WERI-Rb-1 (cell line): Measurements from ENCODE around the gene FAM241B.

ENCODE experiments used
- DNase-seq: peaks from one replicate; pipeline ENCODE4 v3.0.0-alpha.2; 2020
- H3K27ac ChIP-seq: fragments of 250-450 bp; sonication (Bioruptor Pico); 2 replicates; pipeline ENCODE4 v1.5.1; 2020; ENCODE audit warnings: mild to moderate bottlenecking, moderate library complexity
- H3K27me3 ChIP-seq: fragments of 250-450 bp; sonication (Bioruptor Pico); 2 replicates; pipeline ENCODE4 v1.5.1; 2021; ENCODE audit warnings: mild to moderate bottlenecking, low read depth, moderate library complexity; ENCODE audit not compliant: insufficient read depth, severe bottlenecking
- H3K36me3 ChIP-seq: fragments of 250-450 bp; sonication (Bioruptor Pico); 2 replicates; pipeline ENCODE4 v1.5.1; 2020; ENCODE audit warnings: mild to moderate bottlenecking, moderate library complexity
- H3K4me3 ChIP-seq: 2 replicates; pipeline ENCODE4 v1.5.1; 2011; ENCODE audit warnings: low read depth, mild to moderate bottlenecking, control low read depth, low read length
- H3K9me3 ChIP-seq: fragments of 250-450 bp; sonication (Bioruptor Pico); 2 replicates; pipeline ENCODE4 v1.5.1; 2021; ENCODE audit warnings: mild to moderate bottlenecking, moderate library complexity; ENCODE audit not compliant: severe bottlenecking
- TF ChIP-seq, protein P1 (sequence below): IDR thresholded peaks from 2 replicates; pipeline ENCODE4 v1.5.1; 2011; ENCODE audit warnings: low read depth, mild to moderate bottlenecking, control low read depth, inconsistent platforms, low read length

The FAM241B gene

DNA sequence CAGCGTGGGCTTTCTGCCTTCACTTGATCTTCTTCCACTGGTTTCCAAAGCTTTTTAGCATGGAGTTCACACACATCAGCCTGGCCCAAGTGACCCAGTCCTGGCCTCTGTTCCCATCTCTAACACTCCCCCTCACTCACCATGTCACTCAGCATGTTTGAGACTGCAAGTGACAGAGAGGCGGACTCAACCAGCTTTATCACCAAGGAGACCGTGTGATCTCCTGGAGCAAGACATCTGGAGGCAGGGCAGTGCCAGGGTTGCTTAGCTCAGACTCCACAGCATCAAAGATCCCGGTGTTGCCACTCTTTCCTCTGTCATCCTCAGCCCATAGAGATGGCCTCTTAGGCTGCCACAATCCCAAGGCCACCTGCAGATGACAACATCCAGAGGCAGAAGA is 39.4 kb downstream of the FAM241B start:
- Histone ChIP-seq H3K27me3 (no peaks in the 10 kb centered on the region), H3K4me3 (no peak overlapping the region), H3K27ac (no peak overlapping the region), H3K9me3 (no peaks in the 10 kb centered on the region), H3K36me3 (no peaks in the 10 kb centered on the region)
- TF ChIP-seq, protein P1, sequence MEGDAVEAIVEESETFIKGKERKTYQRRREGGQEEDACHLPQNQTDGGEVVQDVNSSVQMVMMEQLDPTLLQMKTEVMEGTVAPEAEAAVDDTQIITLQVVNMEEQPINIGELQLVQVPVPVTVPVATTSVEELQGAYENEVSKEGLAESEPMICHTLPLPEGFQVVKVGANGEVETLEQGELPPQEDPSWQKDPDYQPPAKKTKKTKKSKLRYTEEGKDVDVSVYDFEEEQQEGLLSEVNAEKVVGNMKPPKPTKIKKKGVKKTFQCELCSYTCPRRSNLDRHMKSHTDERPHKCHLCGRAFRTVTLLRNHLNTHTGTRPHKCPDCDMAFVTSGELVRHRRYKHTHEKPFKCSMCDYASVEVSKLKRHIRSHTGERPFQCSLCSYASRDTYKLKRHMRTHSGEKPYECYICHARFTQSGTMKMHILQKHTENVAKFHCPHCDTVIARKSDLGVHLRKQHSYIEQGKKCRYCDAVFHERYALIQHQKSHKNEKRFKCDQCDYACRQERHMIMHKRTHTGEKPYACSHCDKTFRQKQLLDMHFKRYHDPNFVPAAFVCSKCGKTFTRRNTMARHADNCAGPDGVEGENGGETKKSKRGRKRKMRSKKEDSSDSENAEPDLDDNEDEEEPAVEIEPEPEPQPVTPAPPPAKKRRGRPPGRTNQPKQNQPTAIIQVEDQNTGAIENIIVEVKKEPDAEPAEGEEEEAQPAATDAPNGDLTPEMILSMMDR, result no peak
- peak; percentile 65 for DNase-seq

GRCh38 chr10:69673521-69673920 is 43.5 kb downstream of the FAM241B start:
- H3K36me3 ChIP-seq, result no peaks in the 10 kb centered on the region
- H3K4me3 ChIP-seq, result no peak overlapping the region
- H3K27me3 ChIP-seq, result no peaks in the 10 kb centered on the region
- TF ChIP-seq, protein P1, result no peak
- H3K9me3 ChIP-seq, result no peaks in the 10 kb centered on the region
- H3K27ac ChIP-seq, result no peak overlapping the region; the same call in 1 of the 2 replicates
- peak; percentile 26 for DNase-seq

- Histone ChIP-seq H3K9me3 (no peaks in the 10 kb centered on the region), H3K36me3 (no peaks in the 10 kb centered on the region), H3K27ac (no peak overlapping the region), H3K27me3 (no peaks in the 10 kb centered on the region), H3K4me3 (no peak overlapping the region)
- TF ChIP-seq, protein P1, result no peak
- no peak for DNase-seq
These were observed 44.7 kb downstream of the FAM241B start for GRCh38 chr10:69674786-69675185.

DNA sequence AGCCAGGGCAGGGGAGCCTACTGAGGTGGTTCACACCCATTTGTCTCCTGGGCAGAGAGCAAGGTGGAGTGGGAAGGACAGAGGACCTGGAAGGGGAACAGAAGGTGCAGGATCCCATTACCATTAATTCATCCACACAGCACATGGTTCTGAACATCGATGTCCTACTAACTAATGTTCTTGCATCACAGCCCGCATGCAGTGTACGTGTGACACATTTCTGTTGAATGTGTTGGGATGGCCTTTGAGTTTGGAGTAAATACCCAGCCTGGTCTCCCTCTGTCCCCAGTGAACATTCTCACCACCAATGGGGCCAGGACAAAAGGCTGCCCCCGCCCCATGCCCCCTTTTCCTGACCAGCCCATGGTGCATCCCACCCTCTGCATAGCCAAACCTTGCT is 46.3 kb downstream of the FAM241B start:
- Histone ChIP-seq H3K27ac (no peak overlapping the region), H3K4me3 (no peak overlapping the region), H3K9me3 (no peaks in the 10 kb centered on the region), H3K27me3 (no peaks in the 10 kb centered on the region), H3K36me3 (no peaks in the 10 kb centered on the region)
- TF ChIP-seq, protein P1, result no peak
- DNase-seq, result no peak

DNA sequence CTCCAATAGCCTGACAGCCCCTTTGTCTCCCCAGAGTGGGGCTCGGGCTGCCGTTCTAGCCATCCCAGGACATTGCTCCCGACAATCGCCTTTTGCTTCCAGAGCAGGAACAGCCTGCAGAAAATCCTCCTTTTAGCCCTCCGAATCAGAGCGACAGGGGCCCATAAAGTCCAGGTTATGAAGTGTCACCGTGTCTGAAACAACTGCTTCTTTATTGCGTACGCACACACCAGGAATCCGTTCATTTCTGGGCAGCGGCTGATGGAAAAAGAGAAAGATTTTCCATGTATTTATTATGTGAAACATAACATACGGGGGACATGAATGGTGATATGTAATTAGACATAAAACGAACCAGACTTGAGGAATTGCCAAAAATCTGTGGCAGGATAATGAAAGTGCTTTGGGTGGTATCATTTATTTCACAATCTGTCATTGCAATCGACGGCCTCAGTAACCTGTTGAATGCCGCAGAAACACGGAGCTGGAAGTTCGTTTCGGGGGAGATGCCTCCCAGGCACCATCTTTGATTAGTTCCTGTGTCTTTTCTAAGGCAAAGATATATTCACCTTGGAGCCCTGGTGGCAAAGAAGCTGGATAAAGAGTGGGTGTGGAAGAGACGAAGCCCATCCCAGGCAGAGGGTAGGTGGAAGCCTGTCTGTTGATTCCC is 48.1 kb downstream of the FAM241B start:
- Histone ChIP-seq H3K36me3 (no peaks in the 10 kb centered on the region), H3K9me3 (no peaks in the 10 kb centered on the region), H3K4me3 (no peak overlapping the region), H3K27me3 (no peaks in the 10 kb centered on the region), H3K27ac (no peak overlapping the region)
- TF ChIP-seq, protein P1, result no peak
- DNase-seq, result no peak

DNA sequence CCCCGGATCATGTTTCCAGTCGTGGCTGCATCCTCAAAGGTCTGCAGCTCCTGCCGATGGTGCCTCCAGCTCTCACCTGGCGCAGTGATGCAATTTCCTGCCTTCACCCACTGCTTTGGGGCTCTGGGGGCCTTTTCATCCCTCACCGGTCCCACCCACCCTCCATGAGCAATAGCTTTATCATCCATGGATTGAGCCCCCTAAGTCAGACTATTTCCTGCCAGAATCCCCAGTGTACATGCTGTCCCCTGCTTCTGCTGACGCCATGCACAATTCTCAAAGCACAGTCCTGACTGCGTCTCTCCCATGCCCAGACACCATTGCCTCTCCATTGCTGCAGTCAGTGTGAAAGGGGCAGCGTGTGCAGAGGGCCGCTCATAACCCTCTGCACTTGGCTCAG is 49.7 kb downstream of the FAM241B start:
- TF ChIP-seq, protein P1, result no peak
- Histone ChIP-seq H3K27me3 (no peaks in the 10 kb centered on the region), H3K9me3 (no peaks in the 10 kb centered on the region), H3K27ac (no peak overlapping the region), H3K36me3 (no peaks in the 10 kb centered on the region), H3K4me3 (no peak overlapping the region)
- no peak for DNase-seq
